HL-60/S4 treated with retinoic acid at 250 ng/mL for 4 days and 3 days (cell line): Measurements from ENCODE around the gene NTHL1.

Experiments
- in situ Hi-C: fragments of 300-500 bp; cut with MboI; formaldehyde crosslinking; loops from 2 replicates; pipeline ENCODE4 v1.7.0; 2022; ENCODE audit warnings: low sequenced_read_pairs

NTHL1 gene

DNA sequence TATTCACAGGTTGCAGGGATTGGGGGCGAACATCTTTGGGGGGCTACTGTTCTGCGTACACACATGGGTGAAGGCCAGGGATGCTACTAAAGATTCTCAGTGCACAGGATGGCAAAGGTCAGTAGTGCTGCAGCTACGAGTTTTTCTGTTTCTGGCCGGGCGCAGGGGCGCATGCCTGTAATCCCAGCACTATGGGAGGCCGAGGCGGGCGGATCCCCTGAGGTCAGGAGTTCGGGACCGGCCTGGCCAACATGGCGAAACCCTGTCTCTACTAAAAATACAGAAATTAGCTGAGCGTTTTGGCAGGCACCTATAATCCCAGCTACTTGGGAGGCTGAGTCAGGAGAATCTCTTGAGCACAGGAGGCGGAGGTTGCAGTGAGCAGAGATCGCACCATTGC lies 34.1 kb downstream of the NTHL1 start:
- in situ Hi-C loops, result loop anchor here (25.0 kb wide), 1 partner anchor 474 kb away; the partner anchor contains the start of gene TBC1D24

GRCh38 chr16:2011726-2012125 lies 35.9 kb downstream of the NTHL1 start:
- in situ Hi-C loops, result loop anchor here (25.0 kb wide), 1 partner anchor 476 kb away; the partner anchor contains the start of gene TBC1D24

DNA sequence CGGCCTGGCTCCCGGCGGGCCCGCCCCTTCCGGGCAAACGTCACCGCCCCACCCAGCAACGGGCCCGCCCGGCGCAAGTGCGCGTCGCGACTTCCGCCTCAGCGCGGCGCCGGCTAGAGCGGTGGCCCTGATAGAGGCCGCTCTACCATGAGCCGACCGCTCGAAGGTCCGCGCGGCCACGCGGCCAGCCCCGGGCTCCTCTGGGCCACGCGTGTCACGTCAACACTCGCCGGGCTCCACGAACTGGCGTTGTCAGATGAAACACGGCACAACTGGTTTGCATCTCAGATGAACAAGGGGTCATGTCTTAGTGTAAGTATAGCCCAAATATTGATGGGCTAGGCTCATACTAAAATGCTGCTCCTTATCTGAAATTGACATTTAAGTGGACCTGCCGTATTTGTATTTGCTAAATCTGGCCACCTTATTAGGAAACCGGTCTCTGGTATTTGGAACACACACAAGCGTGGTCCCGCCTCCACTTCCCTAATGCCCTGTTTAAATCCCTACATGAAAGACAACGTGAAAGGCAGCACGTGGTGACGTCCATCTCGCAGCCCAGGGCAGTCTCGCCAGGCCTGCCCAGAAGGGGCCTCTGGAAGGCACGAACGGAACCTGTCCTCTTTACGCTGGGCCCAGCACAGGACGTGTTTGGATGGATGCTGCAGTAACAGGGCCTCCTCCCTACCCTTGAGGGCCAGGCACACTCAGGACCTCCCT lies 37.7 kb downstream of the NTHL1 start, which contains the start of gene ZNF598:
TSS of gene ZNF598 (minus strand) at position 31 of the 720 bp plus-strand sequence.
- in situ Hi-C loops, result loop anchor here (25.0 kb wide), 1 partner anchor 477 kb away; the partner anchor contains the start of gene TBC1D24

DNA sequence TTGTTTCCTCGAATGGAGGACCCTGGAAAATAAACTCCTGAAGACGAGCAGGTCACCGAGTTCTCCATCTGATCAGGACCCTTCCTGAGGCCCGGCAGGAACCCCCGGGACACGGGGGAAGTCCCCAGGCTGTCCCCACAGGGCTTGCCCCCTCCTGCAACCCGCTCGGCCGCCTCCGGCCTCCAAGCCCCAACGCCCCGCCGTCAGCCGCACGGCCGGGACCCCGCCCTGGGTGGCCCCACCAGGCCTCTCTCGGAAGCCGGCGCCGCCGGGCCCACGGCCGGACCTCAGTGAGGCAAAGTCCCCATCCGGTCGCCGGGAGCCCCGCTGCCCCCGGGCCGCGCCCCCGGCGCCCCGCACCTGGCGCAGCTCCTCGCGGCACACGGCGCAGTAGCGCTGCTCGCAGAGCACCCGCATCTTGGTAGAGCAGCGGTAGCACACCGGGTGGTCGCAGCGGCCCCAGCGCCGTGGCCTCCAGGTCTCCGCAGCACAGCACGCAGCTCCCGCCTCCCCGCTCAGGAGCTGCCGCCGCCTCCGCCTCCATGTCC lies 38.4 kb downstream of the NTHL1 start:
- in situ Hi-C loops, result loop anchor here (25.0 kb wide), 1 partner anchor 478 kb away; the partner anchor contains the start of gene TBC1D24

- in situ Hi-C loops, result loop anchor here (25.0 kb wide), 1 partner anchor 479 kb away; the partner anchor contains the start of gene TBC1D24
Observed at GRCh38 chr16:2008631-2009163, 38.9 kb downstream of the NTHL1 start.

DNA sequence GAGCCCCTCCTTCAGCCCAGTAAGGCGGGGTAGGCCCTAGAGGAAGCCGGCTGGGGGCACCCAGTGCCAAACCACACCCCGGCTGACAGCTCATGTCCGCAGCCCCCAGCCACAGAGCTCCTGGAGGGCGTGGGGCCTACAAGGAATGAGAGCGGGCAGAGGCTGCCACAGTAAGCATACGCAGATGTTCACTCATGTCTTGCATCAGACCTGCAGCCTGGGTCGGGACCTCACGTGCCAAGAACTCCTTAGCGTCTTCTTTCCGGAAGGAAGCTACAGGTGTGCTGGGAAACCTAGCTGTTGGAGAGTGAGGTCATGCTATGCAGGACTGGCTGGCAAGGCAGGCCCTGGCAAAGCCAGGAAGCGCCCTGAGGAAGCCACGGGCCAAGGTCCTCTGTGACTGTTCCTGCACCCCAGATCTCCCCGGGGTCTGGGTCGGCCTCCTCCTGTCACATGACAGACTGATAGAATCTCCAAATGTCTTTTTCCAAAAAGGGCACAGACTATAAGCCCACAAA lies 39.6 kb downstream of the NTHL1 start:
- in situ Hi-C loops, result loop anchor here (25.0 kb wide), 1 partner anchor 479 kb away; the partner anchor contains the start of gene TBC1D24

GRCh38 chr16:2007081-2007836 lies 40.4 kb downstream of the NTHL1 start:
- in situ Hi-C loops, result loop anchor here (25.0 kb wide), 1 partner anchor 480 kb away; the partner anchor contains the start of gene TBC1D24

DNA sequence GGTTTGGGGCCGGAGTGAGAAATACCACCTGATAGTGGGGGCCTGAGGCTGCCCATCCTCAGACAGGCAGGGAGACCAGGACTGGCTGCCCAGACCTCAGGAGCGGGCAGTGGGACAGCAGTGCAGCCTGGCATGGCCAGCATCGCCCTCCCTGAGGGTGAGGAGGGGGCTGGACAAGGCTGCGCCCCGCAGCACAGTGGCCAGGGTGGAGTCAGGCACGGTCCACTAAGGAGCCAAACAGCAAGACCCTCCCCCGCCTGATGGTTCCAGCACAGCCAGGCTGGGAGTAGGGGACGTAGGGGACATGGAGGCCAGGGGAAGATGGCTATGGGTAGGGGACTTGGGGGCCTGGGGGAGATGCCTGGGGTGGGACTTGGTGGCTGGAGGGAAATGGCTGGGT lies 41.3 kb downstream of the NTHL1 start:
- in situ Hi-C loops, result loop anchor here (25.0 kb wide), 1 partner anchor 481 kb away; the partner anchor contains the start of gene TBC1D24

DNA sequence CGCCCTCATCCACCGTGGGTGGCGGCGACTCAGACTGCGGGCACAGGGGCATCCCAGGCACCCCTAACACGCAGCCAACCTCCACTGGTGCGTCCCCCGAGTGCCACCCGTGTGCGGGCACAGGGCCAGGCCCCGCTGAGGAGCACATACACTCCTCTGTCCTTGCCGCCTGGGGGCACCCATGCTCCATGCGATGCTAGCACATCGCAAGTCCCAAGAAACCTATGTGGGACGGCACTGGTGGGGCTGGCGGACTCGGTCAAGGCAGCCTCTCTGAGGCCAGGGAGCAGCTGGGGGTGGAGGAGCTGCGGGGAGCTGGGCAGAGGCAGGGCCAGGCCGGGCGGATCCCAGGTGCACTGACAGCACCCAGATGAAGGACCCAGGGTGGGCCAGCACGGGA lies 42.0 kb downstream of the NTHL1 start:
- in situ Hi-C loops, result loop anchor here (25.0 kb wide), 1 partner anchor 482 kb away; the partner anchor contains the start of gene TBC1D24

GRCh38 chr16:2004795-2005517 lies 42.7 kb downstream of the NTHL1 start:
- in situ Hi-C loops, result loop anchor here (25.0 kb wide), 1 partner anchor 482 kb away; the partner anchor contains the start of gene TBC1D24

- in situ Hi-C loops, result loop anchor here (25.0 kb wide), 1 partner anchor 483 kb away; the partner anchor contains the start of gene TBC1D24
Observed at GRCh38 chr16:2003827-2004641, 43.6 kb downstream of the NTHL1 start.

- in situ Hi-C loops, result loop anchor here (25.0 kb wide), 1 partner anchor 484 kb away; the partner anchor contains the start of gene TBC1D24
Observed at GRCh38 chr16:2003231-2003826, 44.3 kb downstream of the NTHL1 start.

DNA sequence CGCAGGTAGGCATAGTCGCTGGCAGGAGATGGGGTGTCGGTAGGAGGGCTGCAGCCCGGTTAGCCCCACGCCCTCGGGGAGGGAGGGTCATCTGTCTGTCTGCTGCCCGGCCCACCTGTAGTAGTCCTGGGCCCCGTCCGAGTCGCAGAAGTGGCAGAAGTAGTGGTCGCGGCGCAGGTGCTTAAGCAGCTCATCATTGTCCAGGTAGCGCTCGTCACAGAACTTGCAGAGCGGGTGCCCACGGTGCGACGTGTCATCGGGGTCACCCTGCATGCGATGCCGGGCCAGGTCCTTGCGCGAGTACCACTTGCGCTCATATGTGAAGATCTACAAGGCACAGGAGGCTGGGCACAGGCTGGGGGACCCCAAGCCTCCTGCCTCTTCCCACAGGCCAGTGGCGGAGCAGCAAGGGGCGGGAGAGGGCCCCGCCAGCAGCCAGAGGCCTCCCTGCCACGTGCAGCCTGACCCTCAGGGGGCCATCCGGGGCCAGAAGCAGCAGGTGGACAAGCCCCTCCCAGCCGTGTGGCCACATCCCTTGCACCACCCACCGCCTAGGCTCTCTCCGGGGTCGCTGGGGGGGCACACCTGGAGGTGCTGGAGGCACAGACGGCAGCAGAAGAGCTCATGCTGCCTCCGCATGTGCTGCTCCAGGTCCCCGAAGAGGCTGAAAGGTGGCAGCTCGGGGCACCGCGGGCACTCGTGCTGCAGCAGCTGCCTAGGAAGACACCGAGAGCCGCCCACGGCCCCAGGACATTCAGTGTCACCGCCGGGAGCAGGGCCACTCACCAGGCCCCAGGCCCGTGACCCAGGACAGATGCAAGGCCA lies 45.0 kb downstream of the NTHL1 start:
- in situ Hi-C loops, result loop anchor here (25.0 kb wide), 1 partner anchor 485 kb away; the partner anchor contains the start of gene TBC1D24

GRCh38 chr16:2001456-2002355 lies 45.9 kb downstream of the NTHL1 start:
- in situ Hi-C loops, result loop anchor here (25.0 kb wide), 1 partner anchor 486 kb away; the partner anchor contains the start of gene TBC1D24

GRCh38 chr16:2001035-2001434 lies 46.6 kb downstream of the NTHL1 start:
- in situ Hi-C loops, result loop anchor here (25.0 kb wide), 1 partner anchor 486 kb away; the partner anchor contains the start of gene TBC1D24

DNA sequence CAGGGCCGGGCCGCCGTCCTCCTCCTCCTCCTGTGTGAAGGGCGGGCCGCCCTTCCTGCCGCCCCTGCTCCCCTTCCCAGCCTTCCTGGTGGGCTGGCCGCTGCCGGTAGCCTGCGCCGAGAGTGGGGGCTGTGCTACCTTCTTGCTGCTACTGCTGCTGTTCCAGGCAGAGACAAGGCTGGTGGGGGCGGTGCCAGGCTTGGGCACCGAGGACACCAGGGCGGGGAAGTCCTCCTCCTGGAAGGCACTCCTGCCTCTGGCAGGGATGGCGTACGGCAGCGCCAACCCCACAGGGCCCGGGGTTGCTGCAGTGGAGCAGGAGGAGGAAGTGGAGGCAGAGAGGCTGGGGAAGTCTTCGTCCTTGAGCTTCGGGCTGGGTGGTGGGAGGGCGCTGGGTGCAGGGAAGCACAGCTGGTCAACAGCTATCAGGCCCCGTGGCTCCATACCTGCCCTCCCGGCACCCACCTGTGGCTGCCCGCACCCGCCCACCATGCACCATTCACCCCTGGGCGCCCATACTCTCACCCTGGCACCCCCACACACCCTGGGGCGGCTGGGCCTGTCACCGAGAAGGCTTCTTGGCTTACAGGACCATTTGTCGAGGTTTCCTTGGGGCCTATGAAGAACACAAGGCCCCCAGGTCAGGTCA lies 47.6 kb downstream of the NTHL1 start:
- in situ Hi-C loops, result loop anchor here (25.0 kb wide), 1 partner anchor 487 kb away; the partner anchor contains the start of gene TBC1D24
